Measurements from ENCODE around the gene SMOC2. TPM values are rescaled to one million over a fixed set of nuclear protein-coding genes. Genes with fewer than 3 reads are reported as not detected.

Gene SMOC2
- total and polyA plus RNA-seq, 12 donors: 3.0 to 32.0 (median 10.5) TPM

GRCh38 chr6:168684471-168684870 is 243.5 kb downstream of the SMOC2 start:
- no peaks in the 10 kb centered on the region for H3K4me1 ChIP-seq (replicated peaks in 1 of 2)
- H3K27ac ChIP-seq: no peak overlapping the region
- TF ChIP-seq POLR2A (IDR thresholded peaks at IDR 0.05) (no peak), CTCF (IDR thresholded peaks at IDR 0.05) (no peak)
- peak in 1 of 7 donors; percentile 24 for DNase-seq
- H3K36me3 ChIP-seq (replicated peaks in 1 of 2): no peaks in the 10 kb centered on the region
- WGBS, 4 donors: 23 to 74% (median 60%) methylated on average over 2 to 8 of the region's 8 CpGs
- H3K27me3 ChIP-seq: no peaks in the 10 kb centered on the region
- intact Hi-C loops (cut with DNase I): no loop called here
- no peaks in the 10 kb centered on the region for H3K9me3 ChIP-seq (replicated peaks in 1 of 3)
- no peak overlapping the region for H3K4me3 ChIP-seq

- DNase-seq: peak in 1 of 7 donors; percentile 17
- Histone ChIP-seq H3K4me3 (no peak overlapping the region), H3K36me3 (replicated peaks in 1 of 2) (no peaks in the 10 kb centered on the region), H3K4me1 (replicated peaks in 1 of 2) (no peaks in the 10 kb centered on the region), H3K27me3 (no peaks in the 10 kb centered on the region), H3K27ac (no peak overlapping the region), H3K9me3 (replicated peaks in 1 of 3) (no peaks in the 10 kb centered on the region)
- TF ChIP-seq POLR2A (IDR thresholded peaks at IDR 0.05) (no peak), CTCF (IDR thresholded peaks at IDR 0.05) (no peak)
- 77 to 92% (median 82%) methylated on average over 7 to 8 of the region's 8 CpGs for WGBS, 4 donors
- intact Hi-C loops (cut with DNase I): no loop called here
These were observed 243.9 kb downstream of the SMOC2 start for GRCh38 chr6:168684906-168685305.

- H3K9me3 ChIP-seq (replicated peaks in 1 of 3): no peaks in the 10 kb centered on the region
- no peak overlapping the region for H3K4me3 ChIP-seq
- H3K27ac ChIP-seq: no peak overlapping the region
- TF ChIP-seq CTCF (IDR thresholded peaks at IDR 0.05): no peak
- TF ChIP-seq POLR2A (IDR thresholded peaks at IDR 0.05): no peak
- peak in 1 of 7 donors; percentile 18 for DNase-seq
- H3K36me3 ChIP-seq (replicated peaks in 1 of 2): no peaks in the 10 kb centered on the region
- intact Hi-C loops (cut with DNase I): no loop called here
- no peaks in the 10 kb centered on the region for H3K27me3 ChIP-seq
- no peaks in the 10 kb centered on the region for H3K4me1 ChIP-seq (replicated peaks in 1 of 2)
- 73 to 78% (median 76%) methylated on average over 25 of the region's 25 CpGs for WGBS, 4 donors
These were observed 245.2 kb downstream of the SMOC2 start for GRCh38 chr6:168686029-168686738.

- H3K27me3 ChIP-seq: no peaks in the 10 kb centered on the region
- no peak overlapping the region for H3K27ac ChIP-seq
- peak in 1 of 7 donors; percentile 11 for DNase-seq
- intact Hi-C loops (cut with DNase I): no loop called here
- no peak overlapping the region for H3K4me3 ChIP-seq
- H3K9me3 ChIP-seq (replicated peaks in 1 of 3): no peaks in the 10 kb centered on the region
- TF ChIP-seq POLR2A (IDR thresholded peaks at IDR 0.05) (no peak), CTCF (IDR thresholded peaks at IDR 0.05) (no peak)
- H3K36me3 ChIP-seq (replicated peaks in 1 of 2): no peaks in the 10 kb centered on the region
- WGBS, 4 donors: 54 to 62% (median 56%) methylated on average over 14 of the region's 14 CpGs
- H3K4me1 ChIP-seq (replicated peaks in 1 of 2): no peaks in the 10 kb centered on the region
These were observed 246.1 kb downstream of the SMOC2 start for GRCh38 chr6:168686831-168687730.
